GM21381 (cell line): ENCODE data around the gene SLFN11.
"Not testable (repeated sequence)": the region's sequence is repeated elsewhere in the genome, so short reads cannot be mapped to it uniquely, and the experiment has no call there.

Source experiments
- ATAC-seq: cut with Tn5 transposase; IDR thresholded peaks from one replicate; pipeline ENCODE4 v1.9.1; 2021; ENCODE audit warnings: mild to moderate bottlenecking, moderate library complexity; ENCODE audit not compliant: unreplicated experiment

Gene SLFN11

DNA sequence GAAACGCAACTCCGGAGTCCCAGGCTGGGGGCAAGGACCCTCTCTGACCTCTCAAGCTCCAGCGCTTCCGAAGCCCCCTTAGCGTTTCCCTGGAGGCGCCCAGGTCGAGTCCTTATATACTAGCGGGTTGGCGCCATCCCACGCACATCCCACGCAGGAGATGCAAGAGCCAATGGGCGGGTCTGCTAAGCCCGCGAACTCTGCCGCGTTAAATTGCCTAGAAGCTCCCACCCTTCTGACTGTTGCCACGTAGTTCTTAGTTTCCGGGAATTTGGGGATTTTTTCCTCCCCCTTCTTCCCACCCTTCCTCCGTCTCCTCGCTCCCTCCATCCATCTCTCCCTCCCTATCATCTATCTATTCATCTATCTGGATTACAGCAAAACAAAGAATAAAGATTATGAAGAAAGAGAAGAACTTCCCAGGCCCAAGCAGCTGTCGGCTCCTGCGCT is at the start of gene SLFN11:
TSS of gene SLFN11 (minus strand) at position 88 of the 450 bp plus-strand sequence. CDS start 9,814 bp downstream, outside the sequence.
- ATAC-seq, result peak; percentile 58

DNA sequence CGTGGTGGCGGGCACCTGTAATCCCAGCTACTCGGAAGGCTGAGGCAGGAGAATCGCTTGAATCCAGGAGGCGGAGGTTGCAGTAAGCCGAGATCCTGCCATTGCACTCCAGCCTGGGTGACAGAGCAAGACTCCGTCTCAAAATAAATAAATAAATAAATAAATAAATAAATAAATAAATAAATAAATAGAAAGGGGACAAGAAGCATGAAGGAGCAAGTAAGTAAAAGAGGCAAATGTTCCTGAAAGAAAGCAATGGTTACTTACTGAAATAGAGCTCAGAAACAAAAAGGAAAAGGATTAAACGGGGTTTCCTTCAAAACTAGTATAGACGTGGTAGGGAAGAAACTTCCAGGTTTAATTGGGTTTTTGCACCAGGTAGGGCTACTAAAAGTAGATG is 47.6 kb upstream of the SLFN11 start:
- not testable (repeated sequence) for ATAC-seq

- no peak for ATAC-seq
Measured at GRCh38 chr17:35416659-35417058, 43.2 kb upstream of the SLFN11 start.

- ATAC-seq, result not testable (repeated sequence)
Measured at GRCh38 chr17:35414707-35415106, 41.3 kb upstream of the SLFN11 start.

DNA sequence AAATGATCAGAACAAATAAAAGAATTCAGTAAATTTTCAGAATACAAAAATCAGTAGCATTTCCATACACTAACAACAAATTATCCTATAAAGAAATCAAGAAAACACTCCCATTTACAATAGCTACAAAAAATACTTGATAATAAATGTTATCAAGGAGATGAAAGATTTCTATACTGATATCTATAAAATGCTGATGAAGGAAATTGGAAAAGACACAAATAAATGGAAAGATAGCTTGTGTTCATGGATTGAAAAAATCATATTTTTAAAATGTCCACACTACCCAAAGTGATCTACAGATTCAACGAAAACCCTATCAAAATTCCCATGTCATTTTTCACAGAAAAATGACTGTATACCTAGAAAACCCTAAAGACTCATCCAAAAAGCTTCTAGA is 40.8 kb upstream of the SLFN11 start:
- ATAC-seq, result no peak

GRCh38 chr17:35407531-35407930 is 34.1 kb upstream of the SLFN11 start:
- no peak for ATAC-seq

- ATAC-seq, result no peak
Measured at GRCh38 chr17:35406568-35406967, 33.1 kb upstream of the SLFN11 start.

GRCh38 chr17:35404360-35404759 is 30.9 kb upstream of the SLFN11 start:
- no peak for ATAC-seq

DNA sequence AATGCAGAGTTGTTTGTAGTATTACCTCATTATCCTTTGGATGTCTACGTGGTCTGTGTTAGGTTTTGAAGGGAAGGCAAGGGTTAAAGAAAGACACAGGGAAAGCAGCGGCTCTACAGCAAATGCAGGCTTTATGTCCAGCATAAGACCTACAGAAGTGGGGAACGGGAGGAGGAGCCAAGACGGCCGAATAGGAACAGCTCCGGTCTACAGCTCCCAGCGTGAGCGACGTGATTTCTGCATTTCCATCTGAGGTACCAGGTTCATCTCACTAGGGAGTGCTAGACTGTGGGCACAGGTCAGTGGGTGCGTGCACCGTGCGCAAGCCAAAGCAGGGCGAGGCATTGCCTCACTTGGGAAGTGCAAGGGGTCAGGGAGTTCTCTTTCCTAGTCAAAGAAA is 20.4 kb upstream of the SLFN11 start:
- ATAC-seq, result not testable (repeated sequence)

- no peak for ATAC-seq
Measured at GRCh38 chr17:35390663-35391062, 17.2 kb upstream of the SLFN11 start.

DNA sequence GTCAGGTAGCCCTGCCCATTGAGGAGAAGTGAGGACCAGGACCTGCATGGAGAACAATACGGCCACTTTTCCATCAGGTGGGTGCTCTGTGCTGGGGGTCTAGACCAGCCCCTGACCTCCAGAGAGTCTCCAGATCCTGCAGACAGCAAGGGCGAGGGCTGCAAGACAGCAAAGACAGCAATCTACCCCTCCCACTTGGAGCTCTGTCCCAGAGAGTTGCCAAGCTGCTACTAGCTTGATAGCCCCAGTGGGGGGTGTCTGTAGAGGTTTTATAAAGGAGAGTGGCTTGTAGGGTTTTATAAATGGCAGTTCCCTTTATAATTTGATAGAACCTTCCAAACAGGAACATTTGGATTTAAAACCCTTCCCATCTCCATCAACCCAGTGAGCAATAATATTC is 16.7 kb upstream of the SLFN11 start:
- ATAC-seq, result no peak

GRCh38 chr17:35387496-35387895 is 14.1 kb upstream of the SLFN11 start:
- ATAC-seq, result no peak

- no peak for ATAC-seq
Measured at GRCh38 chr17:35377706-35378105, 4.3 kb upstream of the SLFN11 start.

DNA sequence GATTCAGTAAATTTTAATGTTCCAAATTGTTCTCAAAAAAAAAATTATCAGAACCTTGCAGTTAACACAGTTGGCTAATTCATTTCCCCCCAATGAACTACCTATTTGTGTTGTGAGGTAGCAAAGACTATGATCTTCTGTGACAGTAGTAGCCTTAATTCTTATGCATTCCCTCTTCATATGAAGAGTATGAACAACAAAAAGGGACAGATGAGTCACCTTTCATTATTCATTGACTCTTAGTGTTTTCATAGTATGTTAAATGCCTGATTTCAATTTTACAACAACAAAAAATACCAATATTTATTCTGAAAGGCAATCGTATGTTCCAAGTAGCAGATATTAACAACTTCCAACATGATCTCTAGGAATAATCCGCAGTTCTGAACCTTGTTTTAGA is 3.6 kb upstream of the SLFN11 start:
- ATAC-seq, result no peak

- ATAC-seq, result no peak
Measured at GRCh38 chr17:35376245-35376644, 2.8 kb upstream of the SLFN11 start.

DNA sequence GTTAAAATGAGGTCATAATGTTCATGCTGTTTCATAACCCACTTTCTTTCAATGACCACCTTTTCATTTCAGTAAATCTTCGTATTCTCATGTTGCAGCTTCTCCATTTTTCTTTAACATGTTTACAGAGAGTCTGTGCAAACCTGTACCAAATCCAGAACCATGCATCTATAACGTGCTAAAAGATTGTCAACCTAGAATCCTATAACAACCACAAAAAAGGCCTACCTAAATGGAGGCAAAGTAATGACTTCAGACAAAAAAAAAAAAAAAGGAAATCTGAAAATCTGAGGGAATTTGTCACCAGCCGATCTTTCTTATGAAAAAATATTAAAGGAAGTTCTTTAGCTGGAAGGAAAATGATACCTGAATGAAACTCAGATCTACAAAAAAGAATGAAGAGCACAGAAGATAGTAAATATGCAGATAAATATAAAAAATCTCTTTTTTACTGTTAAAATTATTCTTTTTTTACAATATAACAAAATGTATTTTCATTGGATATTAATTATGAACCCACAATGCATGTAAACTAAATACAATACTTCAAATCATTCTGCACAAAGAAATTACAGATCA is 1.4 kb upstream of the SLFN11 start:
- no peak for ATAC-seq

DNA sequence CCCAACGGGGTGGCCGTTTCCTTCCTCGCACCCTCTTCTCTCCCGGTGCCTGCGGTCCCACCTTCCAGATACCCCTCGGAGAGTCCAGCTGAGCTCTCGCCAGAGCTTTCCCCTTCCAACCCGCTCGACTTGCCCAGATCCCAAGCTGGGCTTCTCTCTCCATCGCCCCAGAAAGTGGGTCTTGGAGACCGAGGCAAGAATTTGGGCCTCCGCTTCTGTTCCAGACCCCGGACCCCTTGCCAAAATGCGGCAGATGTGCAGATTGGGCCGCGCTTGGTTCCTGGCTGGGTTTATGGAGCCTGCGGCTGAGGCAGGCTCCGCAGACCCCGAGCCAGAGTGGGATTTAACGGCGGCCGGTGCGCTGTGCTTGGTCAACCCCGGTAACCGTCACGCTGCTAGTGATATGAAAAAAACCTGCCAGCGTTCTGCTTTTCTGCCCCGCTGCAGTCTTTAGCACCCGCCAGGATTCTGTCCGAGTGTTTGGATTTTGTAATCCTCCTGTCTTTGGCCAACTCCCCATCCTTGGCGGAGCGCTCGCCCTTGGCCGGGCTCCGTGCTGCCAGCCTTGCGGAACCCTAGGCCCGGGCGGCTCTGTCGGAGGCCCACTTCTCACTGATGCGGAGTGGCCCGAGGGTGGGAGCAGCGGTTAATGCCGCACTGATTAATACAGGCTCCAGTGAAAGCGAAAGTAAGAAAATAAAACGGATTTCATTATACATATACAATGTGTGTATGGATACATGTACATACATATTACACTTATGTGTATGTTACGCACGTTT is 754 bp upstream of the SLFN11 start:
- no peak for ATAC-seq

- peak; percentile 10 for ATAC-seq
Measured at GRCh38 chr17:35372846-35373533, 431 bp downstream of the SLFN11 start.

GRCh38 chr17:35371934-35372333 is 1.5 kb downstream of the SLFN11 start:
- no peak for ATAC-seq

DNA sequence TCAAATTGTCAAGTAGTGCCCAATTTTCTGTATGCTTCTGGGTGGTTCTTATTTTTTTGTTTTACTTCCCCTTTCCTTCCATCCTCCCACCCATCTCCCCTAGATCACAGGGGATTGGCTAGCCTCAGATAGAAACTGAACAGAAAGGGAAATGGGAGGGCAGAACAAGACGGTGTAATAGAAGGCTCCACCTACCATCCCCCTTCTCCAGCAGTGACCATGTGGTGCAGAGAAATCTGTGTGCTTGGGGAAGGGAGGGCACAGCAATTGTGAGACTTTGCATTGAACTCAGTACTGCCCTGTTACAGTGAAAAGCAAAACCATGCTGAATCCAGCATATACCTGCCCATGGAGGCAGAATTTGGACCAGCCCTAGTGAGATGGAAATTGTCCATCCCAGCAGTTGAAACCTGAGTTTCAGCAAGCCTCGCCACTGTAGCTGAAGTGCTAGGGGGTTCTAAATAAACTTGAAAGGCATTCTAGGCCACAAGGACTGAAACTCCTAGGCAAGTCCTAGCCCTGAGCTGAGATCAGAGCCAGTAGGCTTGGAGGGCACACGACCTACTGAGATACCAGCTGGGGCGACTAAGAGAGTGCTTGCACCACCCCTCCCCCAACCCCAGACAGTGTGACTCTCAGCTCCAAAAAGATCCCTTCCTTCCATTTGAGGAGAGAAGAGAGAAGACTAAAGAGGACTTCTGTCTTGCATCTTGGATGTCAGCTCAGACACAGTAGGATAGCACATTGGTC is 5.2 kb downstream of the SLFN11 start:
- peak; percentile 88 for ATAC-seq

- ATAC-seq, result no peak
Measured at GRCh38 chr17:35361027-35361426, 12.4 kb downstream of the SLFN11 start.
